Endothelial cell of umbilical vein (primary cell): Measurements from ENCODE around the gene CCDC171. TPM values are rescaled to one million over a fixed set of nuclear protein-coding genes. Genes with fewer than 3 reads are reported as not detected.

Experiments
- BruUV-seq: library from RNA; stranded (reverse); fragments of 400-500 nt; replicated peaks from 2 replicates; lab custom pipeline; 2021; lab: Mats Ljungman, UMichigan
- CTCF ChIA-PET: fragments of 300-600, 350-600 bp; sonication (Branson Sonifier 250); formaldehyde crosslinking; loops from one replicate; lab custom pipeline; 2021; ENCODE audit warnings: antibody characterized with exemption, inconsistent platforms; lab: Charles Lee
- POLR2A ChIA-PET: fragments of 300-600, 350-600 bp; sonication (Branson Sonifier 250); formaldehyde crosslinking; loops from one replicate; lab custom pipeline; 2021; ENCODE audit warnings: antibody characterized with exemption, inconsistent platforms; lab: Charles Lee
- DNase-seq: peaks from one replicate; pipeline ENCODE4 v3.0.0-alpha.2; 2011; ENCODE audit warnings: low read depth, low spot score
- FAIRE-seq: peaks from 2 replicates; lab custom pipeline; 2011; peaks lifted over from hg19 to GRCh38; lab: Jason Lieb, UNC
- H2AFZ ChIP-seq: 2 replicates; pipeline ENCODE4 v1.6.0; 2012; ENCODE audit warnings: low read depth, low read length, control low read depth, inconsistent platforms
- H3K27ac ChIP-seq: 2 replicates; pipeline ENCODE4 v1.5.1; 2011; ENCODE audit warnings: low read depth, mild to moderate bottlenecking, control low read depth, low read length, moderate library complexity; ENCODE audit not compliant: insufficient read depth
- H3K27me3 ChIP-seq, 2 experiments: 2 replicates each; pipeline versions ENCODE4 v1.6.0 to v1.6.1; 2011; ENCODE audit warnings: low read length in 2 of 2, mixed read lengths in 1 of 2; ENCODE audit not compliant: control insufficient read depth in 2 of 2, insufficient read depth in 2 of 2
- H3K36me3 ChIP-seq, 2 experiments: 2 replicates in 1 of 2; 3 replicates in 1 of 2; pipeline ENCODE4 v1.5.1; 2011; ENCODE audit warnings: low read length in 2 of 2, mild to moderate bottlenecking in 1 of 2, moderate library complexity in 1 of 2; ENCODE audit not compliant: control insufficient read depth in 2 of 2, insufficient read depth in 2 of 2; ENCODE audit errors: extremely low read depth in 1 of 2
- H3K4me1 ChIP-seq: 3 replicates; pipeline ENCODE4 v1.5.1; 2011; ENCODE audit warnings: mild to moderate bottlenecking, low read length; ENCODE audit not compliant: control insufficient read depth, insufficient read depth; ENCODE audit errors: extremely low read depth
- H3K4me2 ChIP-seq: 2 replicates; pipeline ENCODE4 v1.6.1; 2011; ENCODE audit warnings: low read length, control low read depth, mixed read lengths; ENCODE audit not compliant: insufficient read depth
- H3K4me3 ChIP-seq, 3 experiments: fragments of 200-600 bp in 1 of 3; sonication (generic), shearing (Covaris generic) in 1 of 3; replicated peaks in 1 of 3; 2 replicates each; pipeline ENCODE4 v1.5.1; 2011 to 2016; ENCODE audit warnings: control low read depth in 3 of 3, low read length in 3 of 3, mild to moderate bottlenecking in 2 of 3, inconsistent platforms in 1 of 3, low read depth in 1 of 3, moderate library complexity in 1 of 3; ENCODE audit not compliant: insufficient read depth in 1 of 3
- H3K79me2 ChIP-seq: 2 replicates; pipeline ENCODE4 v1.6.0; 2012; ENCODE audit warnings: low read length, inconsistent platforms; ENCODE audit not compliant: control insufficient read depth, insufficient read depth
- H3K9ac ChIP-seq: replicated peaks from 2 replicates; pipeline ENCODE3; 2011; ENCODE audit warnings: low read length, control low read depth; ENCODE audit not compliant: insufficient read depth; ENCODE audit errors: extremely low read depth
- H3K9me1 ChIP-seq: replicated peaks from 3 replicates; pipeline ENCODE4 v1.6.0; 2011; ENCODE audit warnings: mild to moderate bottlenecking, low read length; ENCODE audit not compliant: control insufficient read depth, insufficient read depth; ENCODE audit errors: extremely low read depth
- H3K9me3 ChIP-seq: replicated peaks from 2 replicates; pipeline ENCODE4 v1.5.1; 2012; ENCODE audit warnings: low read length, inconsistent platforms; ENCODE audit not compliant: control insufficient read depth, insufficient read depth
- H4K20me1 ChIP-seq: replicated peaks from 2 replicates; pipeline ENCODE3; 2011; ENCODE audit warnings: mild to moderate bottlenecking, low read length; ENCODE audit not compliant: control insufficient read depth, insufficient read depth; ENCODE audit errors: extremely low read depth
- EZH2 ChIP-seq: IDR thresholded peaks from 2 replicates; pipeline ENCODE4 v1.6.1; 2012; ENCODE audit warnings: borderline replicate concordance, low read depth, mild to moderate bottlenecking, moderate library complexity, low read length, inconsistent platforms; ENCODE audit not compliant: severe bottlenecking
- FOS ChIP-seq: IDR thresholded peaks from 2 replicates; pipeline ENCODE4 v1.6.1; 2011; ENCODE audit warnings: mild to moderate bottlenecking, low read length, moderate library complexity, borderline replicate concordance; ENCODE audit not compliant: insufficient read depth
- JUN ChIP-seq: IDR thresholded peaks from 2 replicates; pipeline ENCODE4 v1.6.1; 2011; ENCODE audit warnings: borderline replicate concordance, low read depth; ENCODE audit not compliant: insufficient read length, insufficient read depth
- MYC ChIP-seq: IDR thresholded peaks from one replicate; pipeline ENCODE4 v1.6.1; 2011; ENCODE audit warnings: mild to moderate bottlenecking, low read depth, low read length
- POLR2A ChIP-seq: IDR thresholded peaks from 2 replicates; pipeline ENCODE4 v1.6.1; 2012; ENCODE audit warnings: low read depth, mild to moderate bottlenecking, control low read depth, low read length
- POLR2AphosphoS5 ChIP-seq: IDR thresholded peaks from 2 replicates; pipeline ENCODE4 v1.6.1; 2012; ENCODE audit warnings: low read depth, mild to moderate bottlenecking, control low read depth, low read length, moderate library complexity; ENCODE audit not compliant: insufficient read depth
- dilution Hi-C: fragments of 300-500 bp; cut with MboI; formaldehyde crosslinking; loops from one replicate; pipeline ENCODE4 v1.15.0; 2019; ENCODE audit warnings: low sequenced_read_pairs; ENCODE audit not compliant: extremely low pct_ligation_motif_present
- intact Hi-C: fragments of 100-400 bp; cut with micrococcal nuclease; formaldehyde crosslinking; loops from one replicate; pipeline ENCODE4 v1.10.0; 2022
- polyA plus RNA-seq, 4 experiments: library from polyadenylated mRNA; depleted of rRNA in 3 of 4; stranded (reverse) in 3 of 4; unstranded in 1 of 4; fragments of >200 nt; gene quantifications; 2 replicates each; pipeline versions ENCODE4 v1.2.1 to v1.2.3, GENCODE V29; 2011 to 2012; ENCODE audit warnings: missing spikeins in 1 of 4
- total RNA-seq: library from RNA; stranded (reverse); gene quantifications from 2 replicates; pipeline ENCODE4 v1.2.3, GENCODE V29; 2021
- TF ChIP-seq, protein P1 (sequence below): IDR thresholded peaks from 2 replicates; pipeline ENCODE4 v1.6.1; 2011; ENCODE audit not compliant: insufficient read depth, insufficient read length
- TF ChIP-seq, protein P2 (sequence below), 2 donors: IDR thresholded peaks; 1 replicate in 1 of 2; 2 replicates in 1 of 2; pipeline ENCODE4 v1.5.1; 2011; ENCODE audit warnings: low read length in 2 of 2, mild to moderate bottlenecking in 2 of 2, moderate library complexity in 2 of 2, control low read depth in 1 of 2, inconsistent platforms in 1 of 2, low read depth in 1 of 2; ENCODE audit not compliant: insufficient read depth in 1 of 2; ENCODE audit errors: extremely low read depth in 1 of 2

CCDC171 gene
- total and polyA plus RNA-seq, 2 donors (not counting 3 experiments of a cell fraction or from before 2014, with no cell fraction given) = 0.58 to 1.4 TPM

- Histone ChIP-seq H3K4me2 (no peak overlapping the region), H3K9me1 (no peaks in the 10 kb centered on the region), H3K27ac (no peak overlapping the region), H3K9ac (no peak overlapping the region), H4K20me1 (no peaks in the 10 kb centered on the region), H3K4me3 (no peak overlapping the region), H3K27me3 (no peaks in the 10 kb centered on the region), H3K79me2 (no peaks in the 10 kb centered on the region), H3K9me3 (no peaks in the 10 kb centered on the region), H3K4me1 (no peaks in the 10 kb centered on the region), H2AFZ (no peak overlapping the region), H3K36me3 (no peaks in the 10 kb centered on the region)
- BruUV-seq = no TSS peak
- POLR2A ChIA-PET = no interaction called here
- intact Hi-C loops = no loop called here
- DNase-seq (no peak), FAIRE-seq (no peak)
- dilution Hi-C loops = no loop called here
- CTCF ChIA-PET = interaction anchor here (1.1 kb wide), 1 partner anchor 292 kb away, joined by 3 read pairs; no protein-coding TSS in a partner anchor
- TF ChIP-seq, protein P1, sequence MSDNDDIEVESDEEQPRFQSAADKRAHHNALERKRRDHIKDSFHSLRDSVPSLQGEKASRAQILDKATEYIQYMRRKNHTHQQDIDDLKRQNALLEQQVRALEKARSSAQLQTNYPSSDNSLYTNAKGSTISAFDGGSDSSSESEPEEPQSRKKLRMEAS = no peak
- no peak for TF ChIP-seq EZH2
- no peak for TF ChIP-seq MYC
- no peak for TF ChIP-seq FOS
- TF ChIP-seq, protein P2, sequence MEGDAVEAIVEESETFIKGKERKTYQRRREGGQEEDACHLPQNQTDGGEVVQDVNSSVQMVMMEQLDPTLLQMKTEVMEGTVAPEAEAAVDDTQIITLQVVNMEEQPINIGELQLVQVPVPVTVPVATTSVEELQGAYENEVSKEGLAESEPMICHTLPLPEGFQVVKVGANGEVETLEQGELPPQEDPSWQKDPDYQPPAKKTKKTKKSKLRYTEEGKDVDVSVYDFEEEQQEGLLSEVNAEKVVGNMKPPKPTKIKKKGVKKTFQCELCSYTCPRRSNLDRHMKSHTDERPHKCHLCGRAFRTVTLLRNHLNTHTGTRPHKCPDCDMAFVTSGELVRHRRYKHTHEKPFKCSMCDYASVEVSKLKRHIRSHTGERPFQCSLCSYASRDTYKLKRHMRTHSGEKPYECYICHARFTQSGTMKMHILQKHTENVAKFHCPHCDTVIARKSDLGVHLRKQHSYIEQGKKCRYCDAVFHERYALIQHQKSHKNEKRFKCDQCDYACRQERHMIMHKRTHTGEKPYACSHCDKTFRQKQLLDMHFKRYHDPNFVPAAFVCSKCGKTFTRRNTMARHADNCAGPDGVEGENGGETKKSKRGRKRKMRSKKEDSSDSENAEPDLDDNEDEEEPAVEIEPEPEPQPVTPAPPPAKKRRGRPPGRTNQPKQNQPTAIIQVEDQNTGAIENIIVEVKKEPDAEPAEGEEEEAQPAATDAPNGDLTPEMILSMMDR (IDR thresholded peaks at IDR 0.05; ENCODE audit: extremely low read depth in 1 of 2, insufficient read depth in 1 of 2, low read depth in 1 of 2, low read length in 2 of 2) = no peak
- no peak for TF ChIP-seq POLR2AphosphoS5
- TF ChIP-seq JUN = no peak
- no peak for TF ChIP-seq POLR2A
These were observed 289.2 kb downstream of the CCDC171 start for GRCh38 chr9:15842051-15842450.
